OCI-M2 (cell line): ENCODE results near the gene ZBTB40.

ENCODE experiments used
- DNase-seq: peaks from one replicate; lab custom pipeline; 2025; ENCODE audit not compliant: unreplicated experiment; lab: John Stamatoyannopoulos, UW

ZBTB40 gene

GRCh38 chr1:22578732-22579361 is 127.2 kb downstream of the ZBTB40 start:
- no peak for DNase-seq

- no peak for DNase-seq
Measured at GRCh38 chr1:22579541-22580155, 128.0 kb downstream of the ZBTB40 start.
